GM21390 (cell line): Measurements from ENCODE around the gene ZNF282.
"Not testable (repeated sequence)": the region's sequence is repeated elsewhere in the genome, so short reads cannot be mapped to it uniquely, and the experiment has no call there.

Experiments
- ATAC-seq: cut with Tn5 transposase; IDR thresholded peaks from one replicate; pipeline ENCODE4 v1.9.1; 2021; ENCODE audit not compliant: unreplicated experiment

The ZNF282 gene

GRCh38 chr7:149224352-149224751, 29.0 kb downstream of the ZNF282 start:
- ATAC-seq, result no peak

- ATAC-seq, result no peak
Measured at GRCh38 chr7:149225106-149225505, 29.8 kb downstream of the ZNF282 start.

- no peak for ATAC-seq
Measured at GRCh38 chr7:149225656-149226055, 30.3 kb downstream of the ZNF282 start.

- ATAC-seq, result not testable (repeated sequence)
Measured at GRCh38 chr7:149226366-149226765, 31.0 kb downstream of the ZNF282 start.

- no peak for ATAC-seq
Measured at GRCh38 chr7:149226840-149227494, 31.6 kb downstream of the ZNF282 start.

GRCh38 chr7:149228831-149229471, 33.6 kb downstream of the ZNF282 start:
- no peak for ATAC-seq

GRCh38 chr7:149229526-149229925, 34.2 kb downstream of the ZNF282 start:
- no peak for ATAC-seq

- no peak for ATAC-seq
Measured at GRCh38 chr7:149232362-149232761, 37.0 kb downstream of the ZNF282 start.

GRCh38 chr7:149233655-149234204, 38.4 kb downstream of the ZNF282 start:
- not testable (repeated sequence) for ATAC-seq

GRCh38 chr7:149237502-149237901, 42.2 kb downstream of the ZNF282 start:
- no peak for ATAC-seq

GRCh38 chr7:149238051-149238450, 42.7 kb downstream of the ZNF282 start:
- ATAC-seq, result no peak

GRCh38 chr7:149239345-149240143, 44.2 kb downstream of the ZNF282 start, which contains the start of gene ZNF212:
TSS of gene ZNF212 (plus strand) at chr7:149239651. CDS start at chr7:149239779, 128 bp downstream.
- peak; percentile 100 for ATAC-seq

- ATAC-seq, result no peak
Measured at GRCh38 chr7:149240637-149241036, 45.3 kb downstream of the ZNF282 start.

- no peak for ATAC-seq
Measured at GRCh38 chr7:149241696-149242095, 46.4 kb downstream of the ZNF282 start.

- no peak for ATAC-seq
Measured at GRCh38 chr7:149245244-149245643, 49.9 kb downstream of the ZNF282 start.

- no peak for ATAC-seq
Measured at GRCh38 chr7:149245744-149246143, 50.4 kb downstream of the ZNF282 start.

- ATAC-seq, result no peak
Measured at GRCh38 chr7:149248777-149249176, 53.4 kb downstream of the ZNF282 start.

- not testable (repeated sequence) for ATAC-seq
Measured at GRCh38 chr7:149250151-149250550, 54.8 kb downstream of the ZNF282 start.

- ATAC-seq, result not testable (repeated sequence)
Measured at GRCh38 chr7:149251518-149251917, 56.2 kb downstream of the ZNF282 start.

GRCh38 chr7:149252378-149252777, 57.0 kb downstream of the ZNF282 start:
- no peak for ATAC-seq

GRCh38 chr7:149253665-149254064, 58.3 kb downstream of the ZNF282 start:
- no peak for ATAC-seq
